Ramos (cell line): ENCODE measurements around the gene LARGE1.

Experiments
- in situ Hi-C: fragments of 300-500 bp; cut with MboI; formaldehyde crosslinking; loops from one replicate; pipeline ENCODE4 v1.14.3; 2022; ENCODE audit warnings: low sequenced_read_pairs; ENCODE audit not compliant: unreplicated experiment

LARGE1 gene

DNA sequence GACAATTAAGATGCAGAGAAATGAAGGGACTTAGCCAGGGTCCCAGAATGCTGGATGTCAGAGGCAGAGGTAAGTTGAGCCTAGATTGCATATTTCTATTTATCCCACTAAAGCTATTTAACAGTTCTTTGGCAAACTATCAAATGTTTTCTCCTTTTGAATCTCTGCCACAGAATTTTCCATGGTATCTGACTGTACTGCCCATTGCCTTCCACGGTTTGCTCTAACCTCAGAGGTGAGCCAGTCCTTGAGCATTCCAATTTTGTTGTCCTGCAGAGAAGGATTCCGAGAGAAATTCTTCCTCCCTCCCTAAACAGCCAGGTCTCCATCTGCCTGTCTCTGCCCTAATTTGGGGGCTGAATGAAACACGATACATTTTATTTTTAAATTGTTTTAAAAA is 493.8 kb downstream of the LARGE1 start:
- in situ Hi-C loops, result no loop called here

- in situ Hi-C loops, result no loop called here
Observed at GRCh38 chr22:33421859-33422258, 498.4 kb downstream of the LARGE1 start.

- in situ Hi-C loops, result no loop called here
Observed at GRCh38 chr22:33418484-33418883, 501.8 kb downstream of the LARGE1 start.

DNA sequence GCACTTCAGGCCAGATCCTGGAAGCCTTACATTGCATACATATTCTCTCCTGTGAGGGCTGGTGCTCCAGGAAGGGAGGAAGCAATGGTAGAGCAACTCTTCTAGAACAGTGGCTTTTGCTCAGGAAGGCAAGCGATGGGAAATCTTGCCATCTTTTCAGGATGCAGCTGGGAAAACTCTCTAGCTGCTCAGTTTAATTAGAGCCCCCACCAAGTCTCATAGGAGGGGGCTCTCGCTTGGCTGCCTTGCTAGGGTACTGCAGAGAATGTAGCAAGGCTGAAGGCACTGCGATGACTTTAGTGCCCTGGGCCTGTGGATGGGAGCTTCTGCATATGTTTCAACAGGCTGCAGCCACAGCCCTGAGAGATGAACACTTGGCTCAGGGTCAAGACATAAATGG is 504.9 kb downstream of the LARGE1 start:
- in situ Hi-C loops, result no loop called here

- in situ Hi-C loops, result no loop called here
Observed at GRCh38 chr22:33409079-33409478, 511.2 kb downstream of the LARGE1 start.

DNA sequence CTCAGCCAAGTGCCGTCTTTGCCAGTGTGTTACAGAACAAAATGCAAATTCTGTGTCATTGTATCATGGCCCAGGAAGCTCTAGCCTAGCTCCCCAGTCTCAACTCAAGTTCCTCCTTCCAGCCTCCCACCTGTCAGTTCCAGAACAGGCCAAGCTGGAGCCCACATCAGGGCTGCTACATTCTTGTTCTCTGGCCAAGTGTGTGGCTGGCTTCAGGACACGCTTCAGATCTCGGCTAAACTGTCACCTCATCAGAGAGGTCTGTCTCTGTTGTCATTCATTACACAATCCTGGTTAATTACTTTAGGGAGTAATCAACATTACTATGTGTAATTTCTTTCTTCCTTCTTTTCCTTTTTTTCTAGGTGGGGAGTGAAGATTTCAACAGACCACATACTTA is 515.1 kb downstream of the LARGE1 start:
- in situ Hi-C loops, result no loop called here

DNA sequence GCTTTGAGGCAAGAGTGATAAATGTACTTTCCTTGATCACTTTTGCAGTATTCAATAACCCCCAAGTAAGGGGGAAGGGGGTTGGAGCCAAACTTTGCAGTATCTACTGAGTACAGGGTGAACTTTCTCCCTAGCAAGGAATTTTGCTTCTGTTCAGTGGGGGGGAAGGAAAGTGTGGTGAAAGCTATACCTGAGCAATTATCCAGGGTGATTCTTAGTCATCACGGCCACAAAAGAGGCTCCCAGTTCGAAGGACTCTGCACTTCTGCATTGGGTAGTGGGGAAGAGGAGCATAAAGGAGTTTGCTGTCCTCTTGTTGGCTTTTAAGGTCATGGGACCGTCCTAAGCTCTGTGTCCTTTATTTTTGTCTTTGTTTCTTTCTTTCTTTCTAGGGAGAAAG is 515.6 kb downstream of the LARGE1 start:
- in situ Hi-C loops, result no loop called here

DNA sequence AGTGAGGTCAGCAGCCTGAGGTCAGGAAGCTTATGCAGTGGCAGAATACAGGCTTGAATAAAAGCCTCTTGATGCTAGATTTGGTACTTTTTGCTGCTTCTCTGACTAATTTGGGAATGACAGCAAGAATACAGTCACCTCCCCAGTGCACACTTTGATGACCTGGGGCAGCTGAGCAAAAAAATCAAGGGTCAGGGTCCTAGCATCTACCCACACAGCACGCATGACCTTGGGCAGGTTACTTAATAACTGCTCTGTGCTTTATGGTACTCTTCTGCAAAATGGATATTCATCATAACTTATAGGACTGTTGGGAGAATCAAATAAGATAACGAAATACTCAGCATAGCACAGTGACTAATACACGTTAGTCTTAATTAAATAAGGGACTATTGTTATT is 518.0 kb downstream of the LARGE1 start:
- in situ Hi-C loops, result no loop called here

GRCh38 chr22:33401291-33401690 is 519.0 kb downstream of the LARGE1 start:
- in situ Hi-C loops, result no loop called here

DNA sequence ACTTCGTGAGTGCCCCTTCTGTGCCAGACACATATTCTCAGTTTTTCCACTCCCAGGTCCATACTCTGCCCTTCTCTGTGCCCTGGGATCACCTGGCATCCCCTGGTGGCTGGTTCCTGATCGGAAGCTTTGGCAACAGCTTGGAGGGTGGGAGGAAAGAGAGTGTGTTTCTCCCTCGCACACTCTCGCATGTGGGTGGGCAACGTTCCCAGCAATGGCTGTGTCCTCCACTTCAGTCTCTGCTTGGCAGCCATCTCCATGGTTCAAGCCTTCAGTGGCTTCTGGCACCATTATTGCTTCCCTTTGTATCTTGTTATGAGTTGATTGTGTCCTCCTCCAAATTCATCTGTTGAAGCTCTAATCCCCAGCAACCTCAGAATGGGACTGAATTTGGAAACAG is 519.4 kb downstream of the LARGE1 start:
- in situ Hi-C loops, result no loop called here

- in situ Hi-C loops, result no loop called here
Observed at GRCh38 chr22:33400061-33400840, 520.0 kb downstream of the LARGE1 start.

DNA sequence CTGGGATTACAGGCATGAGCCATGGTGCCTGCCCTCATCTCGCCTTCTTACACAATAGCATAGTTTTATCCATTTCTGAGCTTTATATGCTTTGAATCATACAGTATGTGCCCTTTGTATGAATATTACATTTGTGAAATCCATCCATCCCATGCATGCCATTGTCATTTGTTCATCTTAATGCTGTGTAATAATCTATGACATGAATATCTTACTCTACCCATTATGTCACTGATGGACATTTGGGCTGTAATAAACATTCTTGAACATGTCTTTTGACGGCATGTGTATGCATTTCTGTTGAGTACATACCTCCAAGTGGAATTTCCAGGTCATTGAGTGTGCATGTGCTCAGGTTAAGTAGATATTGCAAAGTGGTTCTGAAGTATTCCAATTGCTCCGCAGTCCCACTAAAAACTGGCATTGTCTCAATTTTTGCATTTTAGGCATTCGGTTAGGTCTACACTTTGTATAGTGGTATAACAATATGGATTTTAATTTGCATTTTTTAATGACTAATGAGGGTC is 522.8 kb downstream of the LARGE1 start:
- in situ Hi-C loops, result no loop called here

DNA sequence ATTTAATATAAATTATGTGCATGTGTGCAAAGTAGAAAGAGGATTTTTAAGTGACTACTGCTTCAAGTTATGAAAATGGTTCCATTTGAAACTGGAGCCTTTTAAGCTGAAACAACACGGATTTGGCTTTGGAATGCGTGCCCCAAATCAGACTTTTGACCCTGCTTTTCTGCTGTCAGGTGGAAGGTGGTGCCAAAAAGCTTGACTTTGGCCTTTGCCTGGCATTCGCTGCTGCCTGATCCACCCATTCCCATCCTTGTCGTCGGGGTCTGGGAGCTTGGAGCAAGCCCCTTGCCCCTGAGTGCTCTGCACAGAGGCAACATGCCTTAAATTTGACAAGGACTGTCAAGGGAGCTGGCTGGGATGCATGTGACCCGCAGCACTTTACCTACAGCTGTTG is 526.8 kb downstream of the LARGE1 start:
- in situ Hi-C loops, result no loop called here

GRCh38 chr22:33391298-33391697 is 529.0 kb downstream of the LARGE1 start:
- in situ Hi-C loops, result no loop called here

GRCh38 chr22:33389936-33390335 is 530.3 kb downstream of the LARGE1 start:
- in situ Hi-C loops, result no loop called here

- in situ Hi-C loops, result no loop called here
Observed at GRCh38 chr22:33386270-33386669, 534.0 kb downstream of the LARGE1 start.

GRCh38 chr22:33385611-33386010 is 534.7 kb downstream of the LARGE1 start:
- in situ Hi-C loops, result no loop called here

DNA sequence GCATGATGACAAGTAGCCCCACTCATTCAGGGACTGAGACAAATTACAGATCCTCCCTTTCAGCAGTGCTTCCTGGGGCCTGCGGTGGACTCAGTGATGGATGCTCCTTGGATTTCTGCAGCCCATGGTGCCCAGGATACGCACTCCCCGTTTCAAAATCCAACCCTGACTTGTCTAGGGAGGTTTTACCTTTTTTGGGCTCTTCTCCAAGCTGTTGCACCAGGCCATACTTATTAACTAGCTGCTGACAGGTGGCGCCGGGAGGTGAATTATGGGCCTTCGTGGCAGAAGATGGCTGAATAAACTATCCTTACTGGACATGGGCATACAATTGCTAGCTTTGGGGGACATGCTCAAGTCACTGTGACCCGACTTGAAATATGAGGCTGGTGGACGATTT is 537.8 kb downstream of the LARGE1 start:
- in situ Hi-C loops, result no loop called here

- in situ Hi-C loops, result no loop called here
Observed at GRCh38 chr22:33381531-33382406, 538.5 kb downstream of the LARGE1 start.

DNA sequence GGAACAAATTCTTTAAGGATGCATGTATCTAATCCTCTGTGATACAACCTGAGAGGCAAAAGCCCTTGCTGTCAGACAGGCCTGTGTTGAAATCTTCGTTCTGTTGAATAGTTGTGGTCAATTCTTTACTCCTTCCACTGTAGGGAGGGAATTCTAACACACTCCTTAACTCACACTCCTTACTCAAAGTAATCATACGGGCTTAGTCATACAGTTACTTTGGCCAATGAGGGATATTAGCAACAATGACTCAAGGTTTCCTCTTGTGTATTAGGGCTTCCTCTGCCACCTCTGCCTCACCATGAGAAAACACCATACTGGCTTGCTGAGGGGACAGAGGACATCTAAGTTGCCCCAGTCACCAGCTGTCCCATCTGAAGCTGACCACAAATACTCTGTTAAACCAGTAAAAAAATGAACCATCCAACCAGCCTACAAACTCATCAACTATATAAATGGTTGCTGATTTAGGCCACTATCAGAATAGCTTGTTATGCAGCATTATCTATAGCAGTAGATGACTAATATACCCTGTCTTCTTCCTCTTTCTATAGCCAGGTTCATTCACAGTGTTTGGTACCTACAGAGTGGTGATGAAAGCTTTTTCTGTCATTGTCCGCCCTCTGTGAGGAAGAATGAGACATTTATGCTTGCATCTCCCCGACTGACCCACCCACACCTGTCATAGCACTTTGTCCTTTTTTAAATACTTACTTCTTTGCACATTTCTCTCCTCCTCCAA is 539.3 kb downstream of the LARGE1 start:
- in situ Hi-C loops, result no loop called here

- in situ Hi-C loops, result no loop called here
Observed at GRCh38 chr22:33379836-33380235, 540.4 kb downstream of the LARGE1 start.
